ENCODE measurements around the gene PEX14. TPM values are rescaled to one million over a fixed set of nuclear protein-coding genes. Genes with fewer than 3 reads are reported as not detected.

PEX14 gene
- total RNA-seq, 2 experiments from 2014 or later: 13.3 to 14.8 TPM

DNA sequence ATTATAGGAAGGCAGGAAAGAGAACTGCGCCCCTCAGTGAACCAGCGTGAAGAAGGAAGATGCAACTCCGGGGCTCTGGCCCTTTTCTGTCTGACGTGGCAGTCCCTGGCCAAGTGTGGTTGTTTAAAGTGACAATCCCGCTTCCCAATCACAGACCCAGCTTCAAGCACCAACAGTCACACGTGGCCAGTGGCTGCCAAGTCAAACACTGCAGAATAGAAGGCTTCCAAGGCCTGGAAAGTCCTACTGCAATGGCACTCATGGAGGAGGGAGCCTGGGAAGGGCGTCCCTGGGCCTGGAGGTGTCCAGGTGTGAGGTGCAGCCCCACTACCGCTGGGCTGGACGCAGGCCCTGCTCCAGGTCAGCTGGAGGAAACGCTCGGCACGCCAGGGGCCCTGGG is 177.9 kb downstream of the PEX14 start:
- Mint-ChIP-seq H3K4me3 (no peak overlapping the region), H3K27me3 (no peaks in the 10 kb centered on the region), H3K27ac (no peak overlapping the region), H3K9me3 (no peaks in the 10 kb centered on the region), H3K36me3 (ENCODE audit: low read depth) (peaks cover 5% of the 10 kb centered on the region), H3K4me1 (ENCODE audit: low read depth) (no peaks in the 10 kb centered on the region)
- H3K36me3 ChIP-seq (ENCODE audit: insufficient read depth, low read length): peaks cover 6% of the 10 kb centered on the region
- no peak for ATAC-seq (ENCODE audit: poor library complexity)
- ChIA-PET CTCF (no interaction called here), POLR2A (no interaction called here)
- intact Hi-C loops (cut with DNase I, micrococcal nuclease): no loop called here
- H3K9me3 ChIP-seq (ENCODE audit: control insufficient read depth in 1 of 2, insufficient read depth in 1 of 2, low read length in 2 of 2): no peaks in the 10 kb centered on the region
- H3K4me3 ChIP-seq (ENCODE audit: low read length): no peak overlapping the region
- no peaks in the 10 kb centered on the region for H3K27me3 ChIP-seq (ENCODE audit: control insufficient read depth in 1 of 2, insufficient read depth in 2 of 2, low read length in 2 of 2)
- no peak for DNase-seq
- H3K4me1 ChIP-seq (ENCODE audit: insufficient read depth, low read length): no peaks in the 10 kb centered on the region
- H3K27ac ChIP-seq (ENCODE audit: low read depth in 1 of 2, low read length in 2 of 2): no peak overlapping the region
- TF ChIP-seq, protein P1, sequence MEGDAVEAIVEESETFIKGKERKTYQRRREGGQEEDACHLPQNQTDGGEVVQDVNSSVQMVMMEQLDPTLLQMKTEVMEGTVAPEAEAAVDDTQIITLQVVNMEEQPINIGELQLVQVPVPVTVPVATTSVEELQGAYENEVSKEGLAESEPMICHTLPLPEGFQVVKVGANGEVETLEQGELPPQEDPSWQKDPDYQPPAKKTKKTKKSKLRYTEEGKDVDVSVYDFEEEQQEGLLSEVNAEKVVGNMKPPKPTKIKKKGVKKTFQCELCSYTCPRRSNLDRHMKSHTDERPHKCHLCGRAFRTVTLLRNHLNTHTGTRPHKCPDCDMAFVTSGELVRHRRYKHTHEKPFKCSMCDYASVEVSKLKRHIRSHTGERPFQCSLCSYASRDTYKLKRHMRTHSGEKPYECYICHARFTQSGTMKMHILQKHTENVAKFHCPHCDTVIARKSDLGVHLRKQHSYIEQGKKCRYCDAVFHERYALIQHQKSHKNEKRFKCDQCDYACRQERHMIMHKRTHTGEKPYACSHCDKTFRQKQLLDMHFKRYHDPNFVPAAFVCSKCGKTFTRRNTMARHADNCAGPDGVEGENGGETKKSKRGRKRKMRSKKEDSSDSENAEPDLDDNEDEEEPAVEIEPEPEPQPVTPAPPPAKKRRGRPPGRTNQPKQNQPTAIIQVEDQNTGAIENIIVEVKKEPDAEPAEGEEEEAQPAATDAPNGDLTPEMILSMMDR (IDR thresholded peaks at IDR 0.05): no peak

DNA sequence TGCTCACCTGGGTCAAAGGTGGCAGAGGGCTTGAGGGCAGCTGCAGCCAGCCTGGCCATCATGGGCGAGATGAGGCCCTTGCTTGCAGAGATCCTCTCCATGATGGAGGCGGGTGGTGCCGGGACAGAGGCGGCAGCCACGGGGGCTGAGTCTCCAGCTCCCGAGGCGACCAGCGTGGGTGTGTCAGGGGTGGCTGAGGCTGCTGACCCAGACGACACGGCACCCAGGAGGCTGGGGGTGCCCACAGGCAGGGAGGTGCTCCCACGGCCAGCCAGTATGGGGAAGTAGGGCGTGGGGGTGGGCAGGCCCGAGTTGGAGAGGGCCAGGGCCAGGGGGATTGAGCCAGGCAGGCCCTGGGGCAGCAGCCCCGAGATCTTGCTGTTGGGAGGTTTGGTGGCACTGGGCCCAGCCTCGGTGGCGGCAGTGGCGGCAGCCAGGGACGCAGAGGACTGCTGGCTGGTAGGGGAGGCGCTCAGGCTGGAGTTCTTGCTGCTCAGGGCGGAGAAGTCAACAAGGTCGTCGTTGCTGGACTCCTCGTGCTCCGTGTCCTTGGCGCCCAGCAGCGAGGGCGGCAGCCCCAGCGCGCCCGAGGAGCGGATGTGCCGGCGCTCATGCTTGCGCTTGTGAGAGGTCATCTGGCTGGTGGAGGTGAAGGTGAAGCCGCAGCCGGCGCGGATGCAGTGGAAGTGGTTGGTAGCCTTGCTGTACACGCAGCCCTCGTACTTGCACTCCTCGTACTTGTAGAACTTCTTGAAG is 178.8 kb downstream of the PEX14 start:
- Mint-ChIP-seq H3K36me3 (ENCODE audit: low read depth) (peaks cover 5% of the 10 kb centered on the region), H3K4me1 (ENCODE audit: low read depth) (no peaks in the 10 kb centered on the region), H3K4me3 (no peak overlapping the region), H3K27ac (no peak overlapping the region), H3K9me3 (no peaks in the 10 kb centered on the region), H3K27me3 (no peaks in the 10 kb centered on the region)
- TF ChIP-seq, protein P1 (IDR thresholded peaks at IDR 0.05): no peak
- DNase-seq (no peak), ATAC-seq (ENCODE audit: poor library complexity) (no peak)
- Histone ChIP-seq H3K27ac (ENCODE audit: low read depth in 1 of 2, low read length in 2 of 2) (no peak overlapping the region), H3K9me3 (ENCODE audit: control insufficient read depth in 1 of 2, insufficient read depth in 1 of 2, low read length in 2 of 2) (no peaks in the 10 kb centered on the region), H3K27me3 (ENCODE audit: control insufficient read depth in 1 of 2, insufficient read depth in 2 of 2, low read length in 2 of 2) (no peaks in the 10 kb centered on the region), H3K4me1 (ENCODE audit: insufficient read depth, low read length) (no peaks in the 10 kb centered on the region), H3K36me3 (ENCODE audit: insufficient read depth, low read length) (peaks cover 6% of the 10 kb centered on the region), H3K4me3 (ENCODE audit: low read length) (no peak overlapping the region)
- intact Hi-C loops (cut with DNase I, micrococcal nuclease): no loop called here
- ChIA-PET CTCF (no interaction called here), POLR2A (no interaction called here)

DNA sequence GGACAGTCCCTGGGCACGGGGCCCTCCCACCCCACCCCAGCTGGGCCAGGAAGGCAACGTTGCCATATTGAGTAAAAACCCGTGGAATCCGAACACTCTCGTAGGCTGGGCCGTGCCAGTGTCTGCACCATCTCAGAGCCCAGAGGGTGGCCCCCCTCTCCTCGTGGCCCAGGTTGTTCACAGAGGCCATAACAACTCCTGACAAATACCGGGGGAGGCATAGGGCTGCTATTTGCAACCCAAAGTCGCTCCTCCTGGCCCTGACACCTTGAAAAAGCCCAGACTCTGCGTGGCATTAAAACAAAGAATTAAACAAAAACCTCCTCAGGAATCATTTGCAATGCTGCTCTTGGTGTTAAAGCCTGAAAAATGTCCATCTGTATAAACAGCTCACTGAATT is 180.3 kb downstream of the PEX14 start:
- H3K27ac ChIP-seq (ENCODE audit: low read depth in 1 of 2, low read length in 2 of 2): no peak overlapping the region
- Mint-ChIP-seq H3K36me3 (ENCODE audit: low read depth) (peaks cover 11% of the 10 kb centered on the region), H3K4me3 (no peak overlapping the region), H3K9me3 (no peaks in the 10 kb centered on the region), H3K27me3 (no peaks in the 10 kb centered on the region), H3K27ac (no peak overlapping the region), H3K4me1 (ENCODE audit: low read depth) (no peaks in the 10 kb centered on the region)
- H3K4me3 ChIP-seq (ENCODE audit: low read length): no peak overlapping the region
- no peaks in the 10 kb centered on the region for H3K9me3 ChIP-seq (ENCODE audit: control insufficient read depth in 1 of 2, insufficient read depth in 1 of 2, low read length in 2 of 2)
- DNase-seq: no peak
- no peaks in the 10 kb centered on the region for H3K4me1 ChIP-seq (ENCODE audit: insufficient read depth, low read length)
- no peak for ATAC-seq (ENCODE audit: poor library complexity)
- ChIA-PET CTCF (no interaction called here), POLR2A (no interaction called here)
- TF ChIP-seq, protein P1 (IDR thresholded peaks at IDR 0.05): no peak
- H3K27me3 ChIP-seq (ENCODE audit: control insufficient read depth in 1 of 2, insufficient read depth in 2 of 2, low read length in 2 of 2): no peaks in the 10 kb centered on the region
- peaks cover 6% of the 10 kb centered on the region for H3K36me3 ChIP-seq (ENCODE audit: insufficient read depth, low read length)
- intact Hi-C loops (cut with DNase I, micrococcal nuclease): no loop called here
